ENCODE measurements around the gene VTN. TPM values are rescaled to one million over a fixed set of nuclear protein-coding genes. Genes with fewer than 3 reads are reported as not detected.
A peak's percentile ranks its signal among the peaks of the same experiment; 100 is the strongest.

Gene VTN
- total RNA-seq, 2 experiments from 2014 or later = 0.28 TPM; not detected in 1

- no peaks in the 10 kb centered on the region for H3K9me3 Mint-ChIP-seq
- DNase-seq = no peak
- peak overlapping the region; percentile 93 for H3K27ac Mint-ChIP-seq
- ATAC-seq (ENCODE audit: low read depth) = no peak
- no peaks in the 10 kb centered on the region for H3K27me3 Mint-ChIP-seq
- H3K36me3 Mint-ChIP-seq = peaks cover 4% of the 10 kb centered on the region
- peaks cover 19% of the 10 kb centered on the region for H3K4me1 Mint-ChIP-seq
- peak overlapping the region; percentile 94 for H3K4me3 Mint-ChIP-seq
- POLR2A ChIA-PET = interaction anchor here (0.6 to 4.4 kb wide), 17 partner anchors 9 to 550 kb away, joined by 3 to 75 read pairs (median 5); partner anchors contain the start of genes IFT20, SARM1, SDF2 and SUPT6H
These were observed 12.3 kb downstream of the VTN start for GRCh38 chr17:28357901-28358197.

- Mint-ChIP-seq H3K36me3 (peaks cover 6% of the 10 kb centered on the region), H3K9me3 (no peaks in the 10 kb centered on the region), H3K27me3 (no peaks in the 10 kb centered on the region), H3K27ac (peak within 1 kb of the TSS; percentile 93), H3K4me1 (peaks cover 19% of the 10 kb centered on the region), H3K4me3 (peak within 1 kb of the TSS; percentile 94)
- ATAC-seq (ENCODE audit: low read depth) (peak; percentile 99), DNase-seq (peak; percentile 97)
- POLR2A ChIA-PET = interaction anchor here (0.6 to 4.4 kb wide), 18 partner anchors 9 to 549 kb away, joined by 3 to 75 read pairs (median 4); partner anchors contain the start of genes IFT20, SARM1, SDF2 and SUPT6H
These were observed 12.8 kb downstream of the VTN start, which contains the start of gene POLDIP2 for GRCh38 chr17:28357061-28357900. TSS of gene POLDIP2 (minus strand) at chr17:28357527. CDS start at chr17:28357448, 79 bp downstream.

- Mint-ChIP-seq H3K27ac (no peak overlapping the region), H3K4me3 (no peak overlapping the region), H3K9me3 (no peaks in the 10 kb centered on the region), H3K27me3 (no peaks in the 10 kb centered on the region), H3K4me1 (no peaks in the 10 kb centered on the region), H3K36me3 (peaks cover 9% of the 10 kb centered on the region)
- ATAC-seq (ENCODE audit: low read depth) (no peak), DNase-seq (no peak)
- POLR2A ChIA-PET = no interaction called here
These were observed 19.8 kb downstream of the VTN start for GRCh38 chr17:28350271-28350670.

- DNase-seq (no peak), ATAC-seq (ENCODE audit: low read depth) (no peak)
- no peaks in the 10 kb centered on the region for H3K9me3 Mint-ChIP-seq
- H3K4me1 Mint-ChIP-seq = no peaks in the 10 kb centered on the region
- H3K27ac Mint-ChIP-seq = no peak overlapping the region
- H3K4me3 Mint-ChIP-seq = no peak overlapping the region
- H3K27me3 Mint-ChIP-seq = no peaks in the 10 kb centered on the region
- POLR2A ChIA-PET = interaction anchor here (1.7 kb wide), 1 partner anchor 8 kb away, joined by 5 read pairs; the partner anchor contains the start of gene POLDIP2
- H3K36me3 Mint-ChIP-seq = peaks cover 10% of the 10 kb centered on the region
These were observed 21.1 kb downstream of the VTN start for GRCh38 chr17:28348979-28349378.

GRCh38 chr17:28347261-28347891, 22.7 kb downstream of the VTN start:
- no peaks in the 10 kb centered on the region for H3K4me1 Mint-ChIP-seq
- no peaks in the 10 kb centered on the region for H3K27me3 Mint-ChIP-seq
- H3K4me3 Mint-ChIP-seq = no peak overlapping the region
- no peak for DNase-seq
- H3K27ac Mint-ChIP-seq = no peak overlapping the region
- H3K9me3 Mint-ChIP-seq = no peaks in the 10 kb centered on the region
- H3K36me3 Mint-ChIP-seq = peaks cover 6% of the 10 kb centered on the region
- ATAC-seq (ENCODE audit: low read depth) = no peak
- POLR2A ChIA-PET = interaction anchor here (1.0 to 1.7 kb wide), 3 partner anchors 10 to 12 kb away, joined by 4 to 8 read pairs (median 5); partner anchors contain the start of genes IFT20, POLDIP2 and TNFAIP1

GRCh38 chr17:28346746-28347246, 23.3 kb downstream of the VTN start:
- H3K4me3 Mint-ChIP-seq = no peak overlapping the region
- ATAC-seq (ENCODE audit: low read depth) (no peak), DNase-seq (no peak)
- no peaks in the 10 kb centered on the region for H3K4me1 Mint-ChIP-seq
- no peak overlapping the region for H3K27ac Mint-ChIP-seq
- no peaks in the 10 kb centered on the region for H3K9me3 Mint-ChIP-seq
- H3K27me3 Mint-ChIP-seq = no peaks in the 10 kb centered on the region
- POLR2A ChIA-PET = interaction anchor here (1.0 to 1.7 kb wide), 2 partner anchors 10 to 11 kb away, joined by 4 to 8 read pairs; partner anchors contain the start of genes IFT20, POLDIP2 and TNFAIP1
- H3K36me3 Mint-ChIP-seq = peaks cover 6% of the 10 kb centered on the region

GRCh38 chr17:28346199-28346580, 23.9 kb downstream of the VTN start:
- Mint-ChIP-seq H3K4me1 (no peaks in the 10 kb centered on the region), H3K9me3 (no peaks in the 10 kb centered on the region), H3K36me3 (peaks cover 5% of the 10 kb centered on the region), H3K27ac (no peak overlapping the region), H3K4me3 (no peak overlapping the region), H3K27me3 (no peaks in the 10 kb centered on the region)
- DNase-seq = no peak
- no peak for ATAC-seq (ENCODE audit: low read depth)
- POLR2A ChIA-PET = interaction anchor here (1.4 kb wide), 1 partner anchor 11 kb away, joined by 3 read pairs; the partner anchor contains the start of genes IFT20 and TNFAIP1

- Mint-ChIP-seq H3K4me1 (no peaks in the 10 kb centered on the region), H3K9me3 (no peaks in the 10 kb centered on the region), H3K27ac (no peak overlapping the region), H3K4me3 (no peak overlapping the region), H3K27me3 (no peaks in the 10 kb centered on the region), H3K36me3 (peaks cover 5% of the 10 kb centered on the region)
- DNase-seq = no peak
- no peak for ATAC-seq (ENCODE audit: low read depth)
- POLR2A ChIA-PET = interaction anchor here (1.4 kb wide), 1 partner anchor 10 kb away, joined by 3 read pairs; the partner anchor contains the start of genes IFT20 and TNFAIP1
These were observed 24.5 kb downstream of the VTN start for GRCh38 chr17:28345419-28346198.

- H3K27me3 Mint-ChIP-seq = no peaks in the 10 kb centered on the region
- ATAC-seq (ENCODE audit: low read depth) = no peak
- POLR2A ChIA-PET = interaction anchor here (0.8 to 3.0 kb wide), 2 partner anchors 12 to 57 kb away, joined by 4 to 8 read pairs; partner anchors contain the start of gene POLDIP2
- peaks cover 7% of the 10 kb centered on the region for H3K36me3 Mint-ChIP-seq
- DNase-seq = no peak
- H3K4me1 Mint-ChIP-seq = no peaks in the 10 kb centered on the region
- H3K9me3 Mint-ChIP-seq = no peaks in the 10 kb centered on the region
- no peak overlapping the region for H3K4me3 Mint-ChIP-seq
- H3K27ac Mint-ChIP-seq = no peak overlapping the region
These were observed 25.6 kb downstream of the VTN start for GRCh38 chr17:28344435-28344901.

- H3K9me3 Mint-ChIP-seq = no peaks in the 10 kb centered on the region
- peaks cover 7% of the 10 kb centered on the region for H3K36me3 Mint-ChIP-seq
- H3K4me1 Mint-ChIP-seq = no peaks in the 10 kb centered on the region
- ATAC-seq (ENCODE audit: low read depth) (no peak), DNase-seq (no peak)
- POLR2A ChIA-PET = interaction anchor here (0.8 to 3.0 kb wide), 2 partner anchors 13 to 57 kb away, joined by 4 to 8 read pairs; partner anchors contain the start of gene POLDIP2
- H3K27ac Mint-ChIP-seq = no peak overlapping the region
- H3K27me3 Mint-ChIP-seq = no peaks in the 10 kb centered on the region
- no peak overlapping the region for H3K4me3 Mint-ChIP-seq
These were observed 26.1 kb downstream of the VTN start for GRCh38 chr17:28344011-28344410.

GRCh38 chr17:28343491-28343932, 26.6 kb downstream of the VTN start:
- POLR2A ChIA-PET = interaction anchor here (0.7 to 3.0 kb wide), 2 partner anchors 10 to 13 kb away, joined by 3 to 8 read pairs; partner anchors contain the start of gene POLDIP2
- no peaks in the 10 kb centered on the region for H3K9me3 Mint-ChIP-seq
- ATAC-seq (ENCODE audit: low read depth) = peak; percentile 31
- H3K4me3 Mint-ChIP-seq = no peak overlapping the region
- no peaks in the 10 kb centered on the region for H3K27me3 Mint-ChIP-seq
- no peak for DNase-seq
- H3K4me1 Mint-ChIP-seq = peaks cover 2% of the 10 kb centered on the region
- H3K27ac Mint-ChIP-seq = peak overlapping the region; percentile 65
- H3K36me3 Mint-ChIP-seq = peaks cover 7% of the 10 kb centered on the region

GRCh38 chr17:28342313-28342712, 27.8 kb downstream of the VTN start:
- Mint-ChIP-seq H3K36me3 (peaks cover 7% of the 10 kb centered on the region), H3K27me3 (no peaks in the 10 kb centered on the region), H3K4me3 (no peak overlapping the region), H3K27ac (no peak overlapping the region), H3K4me1 (peaks cover 8% of the 10 kb centered on the region), H3K9me3 (no peaks in the 10 kb centered on the region)
- ATAC-seq (ENCODE audit: low read depth) (no peak), DNase-seq (no peak)
- POLR2A ChIA-PET = interaction anchor here (3.0 kb wide), 1 partner anchor 15 kb away, joined by 8 read pairs; the partner anchor contains the start of gene POLDIP2
